OCI-LY3 (cell line): Measurements from ENCODE around the gene FAM209B.

ENCODE experiments used
- H2AFZ ChIP-seq: fragments of 200-600, 300-600 bp; shearing (Covaris generic); 2 replicates; pipeline ENCODE4 v1.6.0; 2014; ENCODE audit warnings: antibody characterized with exemption, low read depth, low read length
- H3K27ac ChIP-seq: fragments of 200-600, 300-600 bp; sonication (generic); 2 replicates; pipeline ENCODE4 v1.5.1; 2014; ENCODE audit warnings: mild to moderate bottlenecking, low read length, moderate library complexity, mixed read lengths
- H3K27me3 ChIP-seq: fragments of 200-600, 300-600 bp; sonication (generic); 2 replicates; pipeline ENCODE4 v1.6.1; 2014; ENCODE audit warnings: low read depth, low read length, mixed read lengths
- H3K36me3 ChIP-seq: fragments of 200-600, 300-600 bp; sonication (generic); replicated peaks from 2 replicates; pipeline ENCODE3; 2014; ENCODE audit warnings: low read depth, low read length, mixed read lengths
- H3K4me1 ChIP-seq: fragments of 300-600, 200-600 bp; sonication (generic); 2 replicates; pipeline ENCODE4 v1.6.1; 2014; ENCODE audit warnings: low read length, mixed read lengths
- H3K4me2 ChIP-seq: fragments of 200-600, 300-600 bp; sonication (generic); 2 replicates; pipeline ENCODE4 v1.6.1; 2014; ENCODE audit warnings: low read length, mixed read lengths
- H3K4me3 ChIP-seq: fragments of 300-600, 200-600 bp; sonication (generic); 2 replicates; pipeline ENCODE4 v1.5.1; 2014; ENCODE audit warnings: antibody characterized with exemption, mild to moderate bottlenecking, low read length, moderate library complexity
- H3K79me2 ChIP-seq: fragments of 300-600, 200-600 bp; shearing (Covaris generic); 2 replicates; pipeline ENCODE4 v1.6.1; 2014; ENCODE audit warnings: mild to moderate bottlenecking, low read length, mixed read lengths
- H3K9ac ChIP-seq: fragments of 300-600, 200-600 bp; shearing (Covaris generic); 2 replicates; pipeline ENCODE4 v1.6.0; 2014; ENCODE audit warnings: mild to moderate bottlenecking, low read length, moderate library complexity
- H3K9me3 ChIP-seq: fragments of 200-600, 300-600 bp; shearing (Covaris generic); 2 replicates; pipeline ENCODE4 v1.6.1; 2014; ENCODE audit warnings: low read length, mixed read lengths; ENCODE audit not compliant: insufficient read depth
- H4K20me1 ChIP-seq: fragments of 200-600, 300-600 bp; sonication (generic); 2 replicates; pipeline ENCODE4 v1.6.1; 2016; ENCODE audit warnings: low read length, mixed read lengths; ENCODE audit not compliant: insufficient read depth
- EZH2phosphoT487 ChIP-seq: fragments of 200-600 bp; shearing (Covaris generic); IDR thresholded peaks from 2 replicates; pipeline ENCODE4 v1.6.1; 2018; ENCODE audit warnings: antibody characterized with exemption, mixed run types, low read depth
- TF ChIP-seq, protein P1 (sequence below): fragments of 200-600, 300-600 bp; sonication (generic); IDR thresholded peaks from 2 replicates; pipeline ENCODE4 v1.5.1; 2014; ENCODE audit warnings: antibody characterized with exemption, low read length, low read depth

Gene FAM209B

DNA sequence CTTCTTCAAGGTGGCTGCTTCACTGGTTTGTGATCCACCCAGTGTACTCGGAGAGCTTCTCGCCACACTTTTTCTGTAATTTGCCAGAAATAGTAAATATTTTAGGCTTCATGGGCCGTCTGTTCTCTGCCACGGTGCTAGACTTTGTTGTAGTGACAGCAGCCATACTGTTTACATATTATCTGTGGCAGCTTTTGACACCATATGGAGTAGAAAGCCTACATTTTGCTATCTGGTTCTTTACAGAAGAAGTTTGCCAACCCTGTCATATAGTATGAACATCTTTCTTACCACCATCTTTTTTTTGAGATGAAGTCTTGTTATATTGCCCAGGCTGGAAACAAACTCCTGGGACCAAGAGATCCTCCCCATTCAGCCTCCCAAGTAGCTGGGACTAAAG, 32.5 kb downstream of the FAM209B start:
- Histone ChIP-seq H3K9ac (no peak overlapping the region), H3K9me3 (no peaks in the 10 kb centered on the region), H2AFZ (no peak overlapping the region), H3K79me2 (no peaks in the 10 kb centered on the region), H3K36me3 (no peaks in the 10 kb centered on the region), H3K4me1 (no peaks in the 10 kb centered on the region), H3K27ac (no peak overlapping the region), H3K4me2 (no peak overlapping the region), H3K27me3 (no peaks in the 10 kb centered on the region), H4K20me1 (no peaks in the 10 kb centered on the region), H3K4me3 (no peak overlapping the region)
- TF ChIP-seq EZH2phosphoT487 = no peak
- TF ChIP-seq, protein P1, sequence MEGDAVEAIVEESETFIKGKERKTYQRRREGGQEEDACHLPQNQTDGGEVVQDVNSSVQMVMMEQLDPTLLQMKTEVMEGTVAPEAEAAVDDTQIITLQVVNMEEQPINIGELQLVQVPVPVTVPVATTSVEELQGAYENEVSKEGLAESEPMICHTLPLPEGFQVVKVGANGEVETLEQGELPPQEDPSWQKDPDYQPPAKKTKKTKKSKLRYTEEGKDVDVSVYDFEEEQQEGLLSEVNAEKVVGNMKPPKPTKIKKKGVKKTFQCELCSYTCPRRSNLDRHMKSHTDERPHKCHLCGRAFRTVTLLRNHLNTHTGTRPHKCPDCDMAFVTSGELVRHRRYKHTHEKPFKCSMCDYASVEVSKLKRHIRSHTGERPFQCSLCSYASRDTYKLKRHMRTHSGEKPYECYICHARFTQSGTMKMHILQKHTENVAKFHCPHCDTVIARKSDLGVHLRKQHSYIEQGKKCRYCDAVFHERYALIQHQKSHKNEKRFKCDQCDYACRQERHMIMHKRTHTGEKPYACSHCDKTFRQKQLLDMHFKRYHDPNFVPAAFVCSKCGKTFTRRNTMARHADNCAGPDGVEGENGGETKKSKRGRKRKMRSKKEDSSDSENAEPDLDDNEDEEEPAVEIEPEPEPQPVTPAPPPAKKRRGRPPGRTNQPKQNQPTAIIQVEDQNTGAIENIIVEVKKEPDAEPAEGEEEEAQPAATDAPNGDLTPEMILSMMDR = no peak

DNA sequence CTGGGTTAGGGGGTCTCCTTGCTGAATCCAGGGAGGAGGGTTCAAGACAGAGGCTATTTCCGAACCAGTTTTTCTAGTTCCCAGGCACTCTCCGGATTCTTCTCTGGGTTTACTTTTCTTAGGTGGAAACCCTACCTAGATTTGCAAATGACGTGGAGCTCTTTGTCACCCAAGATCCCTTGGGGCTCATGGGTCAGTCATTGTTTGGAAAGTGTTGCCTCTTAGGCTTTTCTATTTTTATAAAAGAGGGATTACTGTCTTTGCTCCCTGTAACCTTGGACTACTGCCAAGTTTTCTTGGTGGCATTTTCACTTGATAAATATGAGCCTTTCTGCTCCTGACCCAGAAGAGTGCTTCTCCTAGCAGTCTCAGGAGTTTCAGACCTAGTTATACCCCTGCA, 33.6 kb downstream of the FAM209B start:
- no peak overlapping the region for H3K27ac ChIP-seq
- TF ChIP-seq EZH2phosphoT487 = no peak
- TF ChIP-seq, protein P1 = no peak
- no peaks in the 10 kb centered on the region for H3K27me3 ChIP-seq
- H3K9ac ChIP-seq = no peak overlapping the region
- peaks cover 2% of the 10 kb centered on the region for H3K4me1 ChIP-seq
- H3K36me3 ChIP-seq = no peaks in the 10 kb centered on the region
- no peak overlapping the region for H3K4me2 ChIP-seq
- H2AFZ ChIP-seq = no peak overlapping the region
- no peaks in the 10 kb centered on the region for H4K20me1 ChIP-seq
- no peaks in the 10 kb centered on the region for H3K79me2 ChIP-seq
- no peak overlapping the region for H3K4me3 ChIP-seq
- H3K9me3 ChIP-seq = no peaks in the 10 kb centered on the region

DNA sequence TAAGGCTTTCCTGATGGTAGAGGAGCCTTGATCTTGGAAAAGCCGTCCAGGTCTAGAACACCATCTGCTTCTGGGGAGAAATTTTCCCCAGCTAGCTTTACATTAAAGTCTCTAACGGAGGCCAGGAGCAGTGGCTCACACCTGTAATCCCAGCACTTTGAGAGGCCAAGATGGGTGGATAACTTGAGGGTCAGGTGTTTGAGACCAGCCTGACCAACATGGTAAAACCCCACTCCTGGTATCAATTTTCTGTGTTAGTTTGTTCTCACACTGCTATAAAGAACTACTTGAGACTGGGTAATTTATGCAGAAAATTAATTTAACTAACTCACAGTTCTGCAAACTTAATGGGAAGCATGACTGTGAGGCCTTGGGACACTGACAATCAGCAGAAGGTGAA, 37.8 kb downstream of the FAM209B start:
- Histone ChIP-seq H3K4me3 (no peak overlapping the region), H2AFZ (no peak overlapping the region), H4K20me1 (no peaks in the 10 kb centered on the region), H3K27me3 (peaks cover 6% of the 10 kb centered on the region; the same call in 1 of the 2 replicates), H3K27ac (no peak overlapping the region), H3K36me3 (no peaks in the 10 kb centered on the region), H3K4me2 (no peak overlapping the region), H3K79me2 (no peaks in the 10 kb centered on the region), H3K9me3 (no peaks in the 10 kb centered on the region), H3K4me1 (peaks cover 13% of the 10 kb centered on the region), H3K9ac (no peak overlapping the region)
- TF ChIP-seq, protein P1 = no peak
- TF ChIP-seq EZH2phosphoT487 = no peak

DNA sequence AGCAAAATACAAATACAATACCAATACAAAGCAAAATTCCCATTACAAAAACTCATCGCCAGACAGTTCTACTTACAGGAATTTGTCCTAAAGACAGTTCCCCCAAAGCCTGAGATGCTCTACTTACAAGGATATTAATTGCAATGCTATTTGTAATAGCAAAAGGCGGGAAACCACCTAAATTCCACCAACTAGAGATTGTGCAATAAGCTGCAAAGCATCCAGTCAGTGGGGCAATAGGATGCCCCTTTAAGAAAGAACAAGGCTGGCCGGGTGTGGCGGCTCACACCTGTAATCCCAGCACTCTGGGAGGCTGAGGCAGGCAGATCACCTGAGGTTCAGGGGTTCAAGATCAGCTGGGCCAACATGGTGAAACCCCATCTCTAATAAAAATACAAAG, 39.1 kb downstream of the FAM209B start:
- H3K9ac ChIP-seq = no peak overlapping the region
- H3K4me2 ChIP-seq = peak overlapping the region; percentile 47
- H4K20me1 ChIP-seq = no peaks in the 10 kb centered on the region
- H3K4me3 ChIP-seq = no peak overlapping the region
- H3K4me1 ChIP-seq = peaks cover 13% of the 10 kb centered on the region
- H3K36me3 ChIP-seq = no peaks in the 10 kb centered on the region
- peak overlapping the region; percentile 28; the same call in 1 of the 2 replicates for H3K27ac ChIP-seq
- no peaks in the 10 kb centered on the region for H3K79me2 ChIP-seq
- no peaks in the 10 kb centered on the region for H3K9me3 ChIP-seq
- peaks cover 6% of the 10 kb centered on the region; the same call in 1 of the 2 replicates for H3K27me3 ChIP-seq
- peak overlapping the region; percentile 22; the same call in 1 of the 2 replicates for H2AFZ ChIP-seq
- TF ChIP-seq, protein P1 = no peak
- TF ChIP-seq EZH2phosphoT487 = no peak
